ENCODE measurements around the gene CHST7. TPM values are rescaled to one million over a fixed set of nuclear protein-coding genes. Genes with fewer than 3 reads are reported as not detected.

Gene CHST7
- polyA plus RNA-seq, 1 donor from 2014 or later = 4.9 TPM

GRCh38 chrX:46569621-46570020 lies 3.9 kb upstream of the CHST7 start:
- peaks cover 8% of the 10 kb centered on the region for H3K27me3 ChIP-seq (ENCODE audit: insufficient read depth, low read depth, low read length)
- no peak overlapping the region for H3K9ac ChIP-seq (ENCODE audit: low read length)
- no peaks in the 10 kb centered on the region for H3F3A ChIP-seq (ENCODE audit: insufficient read depth, low read length, poor library complexity, severe bottlenecking)
- TF ChIP-seq EP300 (conservative IDR thresholded peaks at IDR 0.05; ENCODE audit: poor library complexity, severe bottlenecking) (no peak), REST (IDR thresholded peaks at IDR 0.05; ENCODE audit: borderline replicate concordance) (no peak), RAD21 (conservative IDR thresholded peaks at IDR 0.05) (no peak), POLR2AphosphoS5 (IDR thresholded peaks at IDR 0.05) (no peak), SMC3 (conservative IDR thresholded peaks at IDR 0.05; ENCODE audit: poor library complexity) (no peak), CTCF (IDR thresholded peaks at IDR 0.05; ENCODE audit: poor library complexity, severe bottlenecking) (no peak), EZH2 (IDR thresholded peaks at IDR 0.05; ENCODE audit: borderline replicate concordance, insufficient read depth, low read length, poor library complexity, severe bottlenecking) (no peak), TAF1 (IDR thresholded peaks at IDR 0.05; ENCODE audit: low read depth) (no peak), MXI1 (conservative IDR thresholded peaks at IDR 0.05; ENCODE audit: poor library complexity, severe bottlenecking) (no peak)
- H3K9me3 ChIP-seq (ENCODE audit: low read length) = no peaks in the 10 kb centered on the region
- no peak overlapping the region for H2AFZ ChIP-seq (ENCODE audit: low read depth, low read length)
- no peaks in the 10 kb centered on the region for H4K20me1 ChIP-seq (ENCODE audit: insufficient read depth)
- H3K27ac ChIP-seq (ENCODE audit: low read length) = no peak overlapping the region
- H3K79me2 ChIP-seq (replicated peaks; ENCODE audit: insufficient read depth, low read length) = no peaks in the 10 kb centered on the region
- H3K9me2 ChIP-seq (ENCODE audit: insufficient read depth, low read length) = no peaks in the 10 kb centered on the region
- no peak overlapping the region for H3K4me2 ChIP-seq (ENCODE audit: low read length)
- H3K4me3 ChIP-seq (ENCODE audit: low read length) = no peak overlapping the region
- no peaks in the 10 kb centered on the region for H3K36me3 ChIP-seq (ENCODE audit: insufficient read depth, low read length)

- H3K36me3 ChIP-seq (ENCODE audit: insufficient read depth, low read length) = no peaks in the 10 kb centered on the region
- no peak for TF ChIP-seq POLR2AphosphoS5 (IDR thresholded peaks at IDR 0.05)
- no peak for TF ChIP-seq EP300 (conservative IDR thresholded peaks at IDR 0.05; ENCODE audit: poor library complexity, severe bottlenecking)
- no peak for TF ChIP-seq SMC3 (conservative IDR thresholded peaks at IDR 0.05; ENCODE audit: poor library complexity)
- TF ChIP-seq EZH2 (IDR thresholded peaks at IDR 0.05; ENCODE audit: borderline replicate concordance, insufficient read depth, low read length, poor library complexity, severe bottlenecking) = no peak
- TF ChIP-seq MXI1 (conservative IDR thresholded peaks at IDR 0.05; ENCODE audit: poor library complexity, severe bottlenecking) = no peak
- TF ChIP-seq RAD21 (conservative IDR thresholded peaks at IDR 0.05) = no peak
- no peak for TF ChIP-seq CTCF (IDR thresholded peaks at IDR 0.05; ENCODE audit: poor library complexity, severe bottlenecking)
- TF ChIP-seq REST (IDR thresholded peaks at IDR 0.05; ENCODE audit: borderline replicate concordance) = no peak
- no peak for TF ChIP-seq TAF1 (IDR thresholded peaks at IDR 0.05; ENCODE audit: low read depth)
- no peak overlapping the region for H3K9ac ChIP-seq (ENCODE audit: low read length)
Observed at GRCh38 chrX:46571423-46572339, 1.9 kb upstream of the CHST7 start.

More at GRCh38 chrX:46571423-46572339, 1.9 kb upstream of the CHST7 start:
- Histone ChIP-seq H3F3A (ENCODE audit: insufficient read depth, low read length, poor library complexity, severe bottlenecking) (no peaks in the 10 kb centered on the region), H3K27ac (ENCODE audit: low read length) (no peak overlapping the region), H3K4me3 (ENCODE audit: low read length) (no peak overlapping the region), H3K4me2 (ENCODE audit: low read length) (no peak overlapping the region), H4K20me1 (ENCODE audit: insufficient read depth) (no peaks in the 10 kb centered on the region), H2AFZ (ENCODE audit: low read depth, low read length) (no peak overlapping the region), H3K9me3 (ENCODE audit: low read length) (no peaks in the 10 kb centered on the region), H3K79me2 (replicated peaks; ENCODE audit: insufficient read depth, low read length) (no peaks in the 10 kb centered on the region), H3K9me2 (ENCODE audit: insufficient read depth, low read length) (no peaks in the 10 kb centered on the region), H3K27me3 (ENCODE audit: insufficient read depth, low read depth, low read length) (peaks cover 16% of the 10 kb centered on the region)

Measured in neural cell (in vitro differentiated cells).